ENCODE data around the gene PGK1. TPM values are rescaled to one million over a fixed set of nuclear protein-coding genes. Genes with fewer than 3 reads are reported as not detected.

PGK1 gene
- total and polyA plus RNA-seq, 2 experiments from 2014 or later = 249 to 336 TPM

DNA sequence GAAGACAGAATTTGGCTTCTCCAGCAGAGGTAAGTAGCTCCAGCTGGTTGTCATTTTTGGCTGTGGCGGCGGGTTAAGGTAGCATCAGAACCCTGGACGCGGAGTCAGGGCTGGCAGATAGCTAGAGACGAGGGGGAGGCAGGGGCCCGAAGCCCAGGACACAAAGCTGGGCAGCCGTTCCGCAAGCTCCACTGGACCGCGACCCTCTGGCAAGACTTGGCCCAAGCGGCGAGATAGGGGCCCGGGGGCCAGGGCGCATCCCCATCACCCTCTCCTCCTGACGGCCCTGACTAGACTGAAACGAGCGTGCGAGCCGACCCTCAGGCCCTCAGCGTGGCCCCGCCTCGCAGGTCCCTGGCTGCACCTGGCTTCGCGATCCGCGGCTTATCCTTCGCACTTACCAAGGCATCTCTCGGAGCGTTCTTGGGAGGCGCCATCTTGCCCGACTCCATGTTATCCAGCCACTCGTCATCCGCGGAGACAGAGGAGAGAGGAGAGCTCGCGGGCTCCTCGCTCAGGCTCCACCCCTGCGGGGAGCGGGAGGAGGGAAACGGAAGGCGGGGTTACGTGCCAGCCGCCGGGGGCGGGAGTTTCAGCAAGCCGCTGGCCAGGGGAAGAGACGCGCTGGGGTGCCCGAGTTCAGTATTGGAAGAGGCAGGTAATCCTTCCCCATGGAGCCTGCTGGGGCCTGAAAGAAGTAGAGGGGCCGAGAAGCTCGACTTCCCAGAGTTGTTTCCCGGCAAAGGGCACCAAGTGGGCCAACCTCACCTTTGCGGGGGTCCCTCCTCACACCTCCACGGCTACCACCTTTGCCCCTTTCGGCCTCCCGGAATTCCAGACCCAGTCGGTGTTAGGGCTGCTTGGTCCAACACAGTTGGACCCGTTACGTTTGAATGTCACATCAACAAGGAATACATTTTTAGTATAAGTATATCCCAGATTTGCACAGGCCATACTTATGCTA is 35.4 kb downstream of the PGK1 start, which contains the start of gene TAF9B (continued):
- TF ChIP-seq, protein P1, sequence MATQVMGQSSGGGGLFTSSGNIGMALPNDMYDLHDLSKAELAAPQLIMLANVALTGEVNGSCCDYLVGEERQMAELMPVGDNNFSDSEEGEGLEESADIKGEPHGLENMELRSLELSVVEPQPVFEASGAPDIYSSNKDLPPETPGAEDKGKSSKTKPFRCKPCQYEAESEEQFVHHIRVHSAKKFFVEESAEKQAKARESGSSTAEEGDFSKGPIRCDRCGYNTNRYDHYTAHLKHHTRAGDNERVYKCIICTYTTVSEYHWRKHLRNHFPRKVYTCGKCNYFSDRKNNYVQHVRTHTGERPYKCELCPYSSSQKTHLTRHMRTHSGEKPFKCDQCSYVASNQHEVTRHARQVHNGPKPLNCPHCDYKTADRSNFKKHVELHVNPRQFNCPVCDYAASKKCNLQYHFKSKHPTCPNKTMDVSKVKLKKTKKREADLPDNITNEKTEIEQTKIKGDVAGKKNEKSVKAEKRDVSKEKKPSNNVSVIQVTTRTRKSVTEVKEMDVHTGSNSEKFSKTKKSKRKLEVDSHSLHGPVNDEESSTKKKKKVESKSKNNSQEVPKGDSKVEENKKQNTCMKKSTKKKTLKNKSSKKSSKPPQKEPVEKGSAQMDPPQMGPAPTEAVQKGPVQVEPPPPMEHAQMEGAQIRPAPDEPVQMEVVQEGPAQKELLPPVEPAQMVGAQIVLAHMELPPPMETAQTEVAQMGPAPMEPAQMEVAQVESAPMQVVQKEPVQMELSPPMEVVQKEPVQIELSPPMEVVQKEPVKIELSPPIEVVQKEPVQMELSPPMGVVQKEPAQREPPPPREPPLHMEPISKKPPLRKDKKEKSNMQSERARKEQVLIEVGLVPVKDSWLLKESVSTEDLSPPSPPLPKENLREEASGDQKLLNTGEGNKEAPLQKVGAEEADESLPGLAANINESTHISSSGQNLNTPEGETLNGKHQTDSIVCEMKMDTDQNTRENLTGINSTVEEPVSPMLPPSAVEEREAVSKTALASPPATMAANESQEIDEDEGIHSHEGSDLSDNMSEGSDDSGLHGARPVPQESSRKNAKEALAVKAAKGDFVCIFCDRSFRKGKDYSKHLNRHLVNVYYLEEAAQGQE (IDR thresholded peaks at IDR 0.05; ENCODE audit: unreplicated experiment) = no peak
- no peak for TF ChIP-seq ZNF114 (CRISPR knock-in tag; IDR thresholded peaks at IDR 0.05)
- TF ChIP-seq, protein P2, sequence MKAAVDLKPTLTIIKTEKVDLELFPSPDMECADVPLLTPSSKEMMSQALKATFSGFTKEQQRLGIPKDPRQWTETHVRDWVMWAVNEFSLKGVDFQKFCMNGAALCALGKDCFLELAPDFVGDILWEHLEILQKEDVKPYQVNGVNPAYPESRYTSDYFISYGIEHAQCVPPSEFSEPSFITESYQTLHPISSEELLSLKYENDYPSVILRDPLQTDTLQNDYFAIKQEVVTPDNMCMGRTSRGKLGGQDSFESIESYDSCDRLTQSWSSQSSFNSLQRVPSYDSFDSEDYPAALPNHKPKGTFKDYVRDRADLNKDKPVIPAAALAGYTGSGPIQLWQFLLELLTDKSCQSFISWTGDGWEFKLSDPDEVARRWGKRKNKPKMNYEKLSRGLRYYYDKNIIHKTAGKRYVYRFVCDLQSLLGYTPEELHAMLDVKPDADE (IDR thresholded peaks at IDR 0.05) = no peak
- TF ChIP-seq CREB1 (CRISPR knock-in tag; IDR thresholded peaks at IDR 0.05; ENCODE audit: low read depth) = peak; percentile 28; the same call in 1 of the 2 replicates

DNA sequence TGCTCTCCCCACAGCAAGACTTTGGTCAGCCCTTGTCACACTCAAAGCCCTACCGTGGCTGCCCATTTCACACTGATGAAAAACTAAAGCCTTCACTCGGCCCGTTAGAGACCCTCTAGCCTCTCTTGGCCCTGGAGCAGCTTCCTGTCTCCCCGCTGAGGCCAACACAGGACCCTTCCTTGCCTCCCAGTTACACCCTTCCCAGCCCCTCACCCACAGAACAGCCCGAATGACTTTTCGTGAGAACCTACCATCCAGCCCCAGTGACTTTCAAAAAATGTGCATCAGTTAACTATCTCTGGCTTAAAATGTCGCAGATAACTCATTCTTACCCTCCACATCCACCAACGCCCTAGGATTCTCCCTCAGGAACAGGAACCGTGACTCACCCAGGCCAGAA is 36.2 kb downstream of the PGK1 start:
- no peaks in the 10 kb centered on the region for H3K4me1 ChIP-seq (ENCODE audit: insufficient read depth)
- H2AFZ ChIP-seq = 0 out of 2 replicates have a peak overlapping the region, but pooled peaks have one; percentile 5
- Mint-ChIP-seq H3K27ac (no peak overlapping the region), H3K36me3 (ENCODE audit: low read depth) (peaks cover 7% of the 10 kb centered on the region), H3K27me3 (ENCODE audit: insufficient read depth, low read depth, poor library complexity) (peaks cover 5% of the 10 kb centered on the region), H3K4me3 (peak overlapping the region; percentile 36; the same call in 1 of the 3 replicates), H3K9me3 (peaks cover 4% of the 10 kb centered on the region; the same call in 2 of the 3 replicates), H3K4me1 (peaks cover 3% of the 10 kb centered on the region; the same call in 1 of the 3 replicates)
- H3K9me2 ChIP-seq (ENCODE audit: insufficient read depth) = no peaks in the 10 kb centered on the region
- no peaks in the 10 kb centered on the region for H3F3A ChIP-seq (replicated peaks; ENCODE audit: low read depth)
- H3K27me3 ChIP-seq (ENCODE audit: insufficient read depth) = no peaks in the 10 kb centered on the region
- no peak overlapping the region for H3K27ac ChIP-seq (ENCODE audit: low read depth)
- no peaks in the 10 kb centered on the region for H3K36me3 ChIP-seq (ENCODE audit: insufficient read depth)
- no peak overlapping the region for H3K4me2 ChIP-seq
- H3K4me3 ChIP-seq = no peak overlapping the region
- no peak for DNase-seq (ENCODE audit: low spot score)
- H4K20me1 ChIP-seq (replicated peaks; ENCODE audit: insufficient read depth) = no peaks in the 10 kb centered on the region
- no peak for ATAC-seq
- no peaks in the 10 kb centered on the region for H3K79me2 ChIP-seq (replicated peaks; ENCODE audit: insufficient read depth)
- TF ChIP-seq ZNF114 (CRISPR knock-in tag; IDR thresholded peaks at IDR 0.05) = no peak
- TF ChIP-seq, protein P1 (IDR thresholded peaks at IDR 0.05; ENCODE audit: unreplicated experiment) = no peak
- TF ChIP-seq POLR2AphosphoS5 (IDR thresholded peaks at IDR 0.05; ENCODE audit: low read depth) = no peak
- no peak for TF ChIP-seq CREB1 (CRISPR knock-in tag; IDR thresholded peaks at IDR 0.05; ENCODE audit: low read depth)
- TF ChIP-seq, protein P3, sequence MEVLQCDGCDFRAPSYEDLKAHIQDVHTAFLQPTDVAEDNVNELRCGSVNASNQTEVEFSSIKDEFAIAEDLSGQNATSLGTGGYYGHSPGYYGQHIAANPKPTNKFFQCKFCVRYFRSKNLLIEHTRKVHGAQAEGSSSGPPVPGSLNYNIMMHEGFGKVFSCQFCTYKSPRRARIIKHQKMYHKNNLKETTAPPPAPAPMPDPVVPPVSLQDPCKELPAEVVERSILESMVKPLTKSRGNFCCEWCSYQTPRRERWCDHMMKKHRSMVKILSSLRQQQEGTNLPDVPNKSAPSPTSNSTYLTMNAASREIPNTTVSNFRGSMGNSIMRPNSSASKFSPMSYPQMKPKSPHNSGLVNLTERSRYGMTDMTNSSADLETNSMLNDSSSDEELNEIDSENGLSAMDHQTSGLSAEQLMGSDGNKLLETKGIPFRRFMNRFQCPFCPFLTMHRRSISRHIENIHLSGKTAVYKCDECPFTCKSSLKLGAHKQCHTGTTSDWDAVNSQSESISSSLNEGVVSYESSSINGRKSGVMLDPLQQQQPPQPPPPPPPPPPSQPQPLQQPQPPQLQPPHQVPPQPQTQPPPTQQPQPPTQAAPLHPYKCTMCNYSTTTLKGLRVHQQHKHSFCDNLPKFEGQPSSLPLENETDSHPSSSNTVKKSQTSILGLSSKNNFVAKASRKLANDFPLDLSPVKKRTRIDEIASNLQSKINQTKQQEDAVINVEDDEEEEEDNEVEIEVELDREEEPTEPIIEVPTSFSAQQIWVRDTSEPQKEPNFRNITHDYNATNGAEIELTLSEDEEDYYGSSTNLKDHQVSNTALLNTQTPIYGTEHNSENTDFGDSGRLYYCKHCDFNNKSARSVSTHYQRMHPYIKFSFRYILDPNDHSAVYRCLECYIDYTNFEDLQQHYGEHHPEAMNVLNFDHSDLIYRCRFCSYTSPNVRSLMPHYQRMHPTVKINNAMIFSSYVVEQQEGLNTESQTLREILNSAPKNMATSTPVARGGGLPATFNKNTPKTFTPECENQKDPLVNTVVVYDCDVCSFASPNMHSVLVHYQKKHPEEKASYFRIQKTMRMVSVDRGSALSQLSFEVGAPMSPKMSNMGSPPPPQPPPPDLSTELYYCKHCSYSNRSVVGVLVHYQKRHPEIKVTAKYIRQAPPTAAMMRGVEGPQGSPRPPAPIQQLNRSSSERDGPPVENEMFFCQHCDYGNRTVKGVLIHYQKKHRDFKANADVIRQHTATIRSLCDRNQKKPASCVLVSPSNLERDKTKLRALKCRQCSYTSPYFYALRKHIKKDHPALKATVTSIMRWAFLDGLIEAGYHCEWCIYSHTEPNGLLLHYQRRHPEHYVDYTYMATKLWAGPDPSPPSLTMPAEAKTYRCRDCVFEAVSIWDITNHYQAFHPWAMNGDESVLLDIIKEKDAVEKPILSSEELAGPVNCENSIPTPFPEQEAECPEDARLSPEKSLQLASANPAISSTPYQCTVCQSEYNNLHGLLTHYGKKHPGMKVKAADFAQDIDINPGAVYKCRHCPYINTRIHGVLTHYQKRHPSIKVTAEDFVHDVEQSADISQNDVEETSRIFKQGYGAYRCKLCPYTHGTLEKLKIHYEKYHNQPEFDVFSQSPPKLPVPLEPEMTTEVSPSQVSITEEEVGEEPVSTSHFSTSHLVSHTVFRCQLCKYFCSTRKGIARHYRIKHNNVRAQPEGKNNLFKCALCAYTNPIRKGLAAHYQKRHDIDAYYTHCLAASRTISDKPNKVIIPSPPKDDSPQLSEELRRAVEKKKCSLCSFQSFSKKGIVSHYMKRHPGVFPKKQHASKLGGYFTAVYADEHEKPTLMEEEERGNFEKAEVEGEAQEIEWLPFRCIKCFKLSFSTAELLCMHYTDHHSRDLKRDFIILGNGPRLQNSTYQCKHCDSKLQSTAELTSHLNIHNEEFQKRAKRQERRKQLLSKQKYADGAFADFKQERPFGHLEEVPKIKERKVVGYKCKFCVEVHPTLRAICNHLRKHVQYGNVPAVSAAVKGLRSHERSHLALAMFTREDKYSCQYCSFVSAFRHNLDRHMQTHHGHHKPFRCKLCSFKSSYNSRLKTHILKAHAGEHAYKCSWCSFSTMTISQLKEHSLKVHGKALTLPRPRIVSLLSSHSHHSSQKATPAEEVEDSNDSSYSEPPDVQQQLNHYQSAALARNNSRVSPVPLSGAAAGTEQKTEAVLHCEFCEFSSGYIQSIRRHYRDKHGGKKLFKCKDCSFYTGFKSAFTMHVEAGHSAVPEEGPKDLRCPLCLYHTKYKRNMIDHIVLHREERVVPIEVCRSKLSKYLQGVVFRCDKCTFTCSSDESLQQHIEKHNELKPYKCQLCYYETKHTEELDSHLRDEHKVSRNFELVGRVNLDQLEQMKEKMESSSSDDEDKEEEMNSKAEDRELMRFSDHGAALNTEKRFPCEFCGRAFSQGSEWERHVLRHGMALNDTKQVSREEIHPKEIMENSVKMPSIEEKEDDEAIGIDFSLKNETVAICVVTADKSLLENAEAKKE (CRISPR knock-in tag; IDR thresholded peaks at IDR 0.05) = no peak
- TF ChIP-seq JUNB (IDR thresholded peaks at IDR 0.05; ENCODE audit: unreplicated experiment) = no peak
- no peak for TF ChIP-seq ZNF331 (CRISPR knock-in tag; IDR thresholded peaks at IDR 0.05; ENCODE audit: low read depth)
